ENCODE results near the gene KCNK16. TPM values are rescaled to one million over a fixed set of nuclear protein-coding genes. Genes with fewer than 3 reads are reported as not detected.

KCNK16 gene
- polyA plus RNA-seq, 3 donors: not detected

GRCh38 chr6:39350723-39351505, 28.4 kb upstream of the KCNK16 start:
- H3K4me3 ChIP-seq (replicated peaks in 1 of 3; ENCODE audit: low read depth in 2 of 3, low read length in 3 of 3): no peak overlapping the region
- no peak overlapping the region for H3K9ac ChIP-seq (ENCODE audit: insufficient read depth, low read length, poor library complexity, severe bottlenecking)
- H3K27me3 ChIP-seq (ENCODE audit: control insufficient read depth in 2 of 2, insufficient read depth in 2 of 2, low read length in 2 of 2): no peaks in the 10 kb centered on the region
- no peaks in the 10 kb centered on the region for H3K36me3 ChIP-seq (replicated peaks in 1 of 2; ENCODE audit: control insufficient read depth in 1 of 2, insufficient read depth in 2 of 2, low read length in 2 of 2)
- Mint-ChIP-seq H3K36me3 (no peaks in the 10 kb centered on the region), H3K27ac (no peak overlapping the region), H3K4me3 (no peak overlapping the region), H3K4me1 (peaks cover 2% of the 10 kb centered on the region), H3K9me3 (peaks cover 0 to 1% (median 0%) of the 10 kb centered on the region in 7 donors), H3K27me3 (ENCODE audit: low read depth in 3 of 3) (peaks cover 1 to 4% (median 3%) of the 10 kb centered on the region in 3 donors)
- no peak for DNase-seq
- no peak for TF ChIP-seq CTCF (IDR thresholded peaks at IDR 0.05)
- H3K79me2 ChIP-seq (ENCODE audit: insufficient read depth, low read length): no peaks in the 10 kb centered on the region
- no peak overlapping the region for H3K4me2 ChIP-seq (replicated peaks; ENCODE audit: extremely low read depth, low read length, poor library complexity, severe bottlenecking)
- no peaks in the 10 kb centered on the region for H3K9me3 ChIP-seq (replicated peaks in 1 of 2; ENCODE audit: control insufficient read depth in 1 of 2, insufficient read depth in 1 of 2, low read length in 2 of 2)
- no peaks in the 10 kb centered on the region for H3K4me1 ChIP-seq (ENCODE audit: control insufficient read depth in 1 of 2, insufficient read depth in 2 of 2, low read length in 2 of 2)
- intact Hi-C loops (cut with micrococcal nuclease): no loop called here
- H4K20me1 ChIP-seq (ENCODE audit: insufficient read depth, low read length): no peaks in the 10 kb centered on the region
- no peak overlapping the region for H2AFZ ChIP-seq (ENCODE audit: insufficient read depth, low read depth, low read length, poor library complexity, severe bottlenecking)
- H3K27ac ChIP-seq (ENCODE audit: low read depth in 1 of 2, low read length in 2 of 2): no peak overlapping the region
- WGBS (ENCODE audit: insufficient coverage): 95% methylated on average over 4 of the region's 13 CpGs

- intact Hi-C loops (cut with micrococcal nuclease): loop anchor here in 1 of 2 donors (5.0 kb wide), 1 partner anchor 959 kb away; no protein-coding TSS in a partner anchor
- no peak overlapping the region for H3K4me3 Mint-ChIP-seq
- H3K4me1 Mint-ChIP-seq: peaks cover 2% of the 10 kb centered on the region
- H3K36me3 Mint-ChIP-seq: no peaks in the 10 kb centered on the region
- TF ChIP-seq CTCF (IDR thresholded peaks at IDR 0.05): no peak
- no peak overlapping the region for H3K4me3 ChIP-seq (replicated peaks in 1 of 3; ENCODE audit: low read depth in 2 of 3, low read length in 3 of 3)
- no peaks in the 10 kb centered on the region for H3K27me3 ChIP-seq (ENCODE audit: control insufficient read depth in 2 of 2, insufficient read depth in 2 of 2, low read length in 2 of 2)
- H4K20me1 ChIP-seq (ENCODE audit: insufficient read depth, low read length): no peaks in the 10 kb centered on the region
- H3K27ac ChIP-seq (ENCODE audit: low read depth in 1 of 2, low read length in 2 of 2): no peak overlapping the region
- WGBS (ENCODE audit: insufficient coverage): 97% methylated on average over 15 of the region's 15 CpGs
- H3K9me3 Mint-ChIP-seq: peaks cover 0 to 3% (median 0%) of the 10 kb centered on the region in 7 donors
- no peak overlapping the region for H2AFZ ChIP-seq (ENCODE audit: insufficient read depth, low read depth, low read length, poor library complexity, severe bottlenecking)
- peaks cover 2 to 6% (median 4%) of the 10 kb centered on the region in 3 donors for H3K27me3 Mint-ChIP-seq (ENCODE audit: low read depth in 3 of 3)
- no peak overlapping the region for H3K9ac ChIP-seq (ENCODE audit: insufficient read depth, low read length, poor library complexity, severe bottlenecking)
- H3K27ac Mint-ChIP-seq: no peak overlapping the region
- no peaks in the 10 kb centered on the region for H3K9me3 ChIP-seq (replicated peaks in 1 of 2; ENCODE audit: control insufficient read depth in 1 of 2, insufficient read depth in 1 of 2, low read length in 2 of 2)
- H3K4me2 ChIP-seq (replicated peaks; ENCODE audit: extremely low read depth, low read length, poor library complexity, severe bottlenecking): no peak overlapping the region
- no peak for DNase-seq
- no peaks in the 10 kb centered on the region for H3K36me3 ChIP-seq (replicated peaks in 1 of 2; ENCODE audit: control insufficient read depth in 1 of 2, insufficient read depth in 2 of 2, low read length in 2 of 2)
- H3K4me1 ChIP-seq (ENCODE audit: control insufficient read depth in 1 of 2, insufficient read depth in 2 of 2, low read length in 2 of 2): no peaks in the 10 kb centered on the region
- H3K79me2 ChIP-seq (ENCODE audit: insufficient read depth, low read length): no peaks in the 10 kb centered on the region
These were observed 26.2 kb upstream of the KCNK16 start for GRCh38 chr6:39348740-39349139.
